ENCODE data around the gene CAND1.
"Not testable (repeated sequence)": the region's sequence is repeated elsewhere in the genome, so short reads cannot be mapped to it uniquely, and the experiment has no call there.

Gene CAND1

GRCh38 chr12:67339530-67339929 lies 70.4 kb downstream of the CAND1 start:
- peaks cover 34% of the 10 kb centered on the region for H3K9me3 Mint-ChIP-seq (ENCODE audit: low read depth)
- peaks cover 36% of the 10 kb centered on the region for H3K36me3 Mint-ChIP-seq
- no peak overlapping the region for H3K4me3 Mint-ChIP-seq
- H3K27ac Mint-ChIP-seq, result no peak overlapping the region
- H3K27me3 Mint-ChIP-seq, result no peaks in the 10 kb centered on the region
- H3K4me1 Mint-ChIP-seq (ENCODE audit: low read depth), result no peaks in the 10 kb centered on the region

DNA sequence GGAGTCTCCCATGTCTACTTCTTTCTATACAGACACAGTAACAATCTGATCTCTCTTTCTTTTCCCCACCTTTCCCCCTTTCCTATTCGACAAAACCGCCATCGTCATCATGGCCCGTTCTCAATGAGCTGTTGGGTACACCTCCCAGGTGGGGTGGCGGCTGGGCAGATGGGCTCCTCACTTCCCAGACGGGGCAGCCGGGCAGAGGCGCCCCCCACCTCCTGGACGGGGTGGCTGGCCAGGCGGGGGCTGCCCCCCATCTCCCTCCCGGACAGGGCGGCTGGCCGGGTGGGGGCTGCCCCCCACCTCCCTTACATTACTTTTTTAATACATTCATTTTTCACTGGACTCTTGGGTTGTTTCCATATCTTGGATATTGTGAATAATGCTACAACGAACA lies 71.9 kb downstream of the CAND1 start:
- not testable (repeated sequence) for H3K27ac Mint-ChIP-seq; H3K4me3 Mint-ChIP-seq; H3K27me3 Mint-ChIP-seq; H3K4me1 Mint-ChIP-seq (ENCODE audit: low read depth)
- H3K36me3 Mint-ChIP-seq, result peaks cover 33% of the 10 kb centered on the region
- H3K9me3 Mint-ChIP-seq (ENCODE audit: low read depth), result peaks cover 34% of the 10 kb centered on the region

- Mint-ChIP-seq H3K4me1 (ENCODE audit: low read depth) (no peaks in the 10 kb centered on the region), H3K36me3 (peaks cover 21% of the 10 kb centered on the region), H3K4me3 (no peak overlapping the region), H3K9me3 (ENCODE audit: low read depth) (peaks cover 13% of the 10 kb centered on the region), H3K27ac (no peak overlapping the region), H3K27me3 (no peaks in the 10 kb centered on the region)
Measured at GRCh38 chr12:67344979-67345710, 76.0 kb downstream of the CAND1 start.

- Mint-ChIP-seq H3K27ac (no peak overlapping the region), H3K4me3 (no peak overlapping the region), H3K36me3 (peaks cover 13% of the 10 kb centered on the region), H3K9me3 (ENCODE audit: low read depth) (peaks cover 7% of the 10 kb centered on the region), H3K27me3 (no peaks in the 10 kb centered on the region), H3K4me1 (ENCODE audit: low read depth) (peaks cover 3% of the 10 kb centered on the region)
Measured at GRCh38 chr12:67348683-67349082, 79.5 kb downstream of the CAND1 start.

DNA sequence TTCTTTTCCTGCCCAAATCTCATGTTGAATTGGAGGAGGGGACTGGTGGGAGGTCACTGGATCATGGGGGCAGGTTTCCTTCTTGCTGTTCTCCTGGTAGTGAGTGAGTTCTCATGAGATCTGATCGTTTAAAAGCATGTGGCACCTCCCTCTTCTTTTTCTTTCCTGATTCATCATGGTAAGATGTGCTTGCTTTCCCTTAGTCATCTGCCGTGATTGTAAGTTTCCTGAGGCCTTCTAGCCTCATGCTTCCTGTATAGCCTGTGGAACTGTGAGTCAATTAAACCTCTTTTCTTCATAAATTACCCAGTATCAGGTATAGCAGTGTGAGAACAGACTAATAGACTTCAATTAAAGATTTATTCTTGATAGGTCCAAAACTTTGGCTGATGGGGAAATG lies 83.5 kb downstream of the CAND1 start:
- H3K27ac Mint-ChIP-seq, result no peak overlapping the region
- no peaks in the 10 kb centered on the region for H3K9me3 Mint-ChIP-seq (ENCODE audit: low read depth)
- peaks cover 5% of the 10 kb centered on the region for H3K36me3 Mint-ChIP-seq

DNA sequence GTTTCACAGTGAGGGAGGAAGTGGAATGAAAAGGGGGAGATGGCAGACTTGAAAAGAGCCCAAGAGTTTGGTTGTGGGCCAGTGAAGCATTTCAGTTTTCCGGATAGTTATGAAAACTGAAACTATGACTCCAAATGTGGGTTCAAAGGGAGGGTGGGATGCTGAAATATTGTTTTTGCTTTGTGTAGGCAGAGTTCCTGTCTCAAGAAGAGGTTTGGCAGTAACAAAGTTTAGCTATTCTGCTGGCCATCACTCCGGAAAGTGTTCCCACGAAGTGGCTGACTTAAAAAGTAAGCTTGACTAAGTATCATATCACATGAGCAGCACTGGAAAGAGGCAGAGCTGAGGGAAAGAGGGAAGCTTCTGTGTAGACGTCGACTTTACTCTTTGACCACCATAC lies 85.2 kb downstream of the CAND1 start:
- Mint-ChIP-seq H3K4me1 (ENCODE audit: low read depth) (peaks cover 20% of the 10 kb centered on the region), H3K27ac (no peak overlapping the region), H3K27me3 (no peaks in the 10 kb centered on the region), H3K4me3 (no peak overlapping the region), H3K36me3 (no peaks in the 10 kb centered on the region), H3K9me3 (ENCODE audit: low read depth) (no peaks in the 10 kb centered on the region)

More for the DNA sequence above, 83.5 kb downstream of the CAND1 start:
- Mint-ChIP-seq H3K4me3 (no peak overlapping the region), H3K27me3 (no peaks in the 10 kb centered on the region), H3K4me1 (ENCODE audit: low read depth) (peaks cover 16% of the 10 kb centered on the region)

- Mint-ChIP-seq H3K9me3 (ENCODE audit: low read depth) (no peaks in the 10 kb centered on the region), H3K4me1 (ENCODE audit: low read depth) (peaks cover 20% of the 10 kb centered on the region), H3K4me3 (no peak overlapping the region)
Measured at GRCh38 chr12:67354966-67355365, 85.8 kb downstream of the CAND1 start.

GRCh38 chr12:67355428-67356379 lies 86.5 kb downstream of the CAND1 start:
- peaks cover 20% of the 10 kb centered on the region for H3K4me1 Mint-ChIP-seq (ENCODE audit: low read depth)
- no peaks in the 10 kb centered on the region for H3K9me3 Mint-ChIP-seq (ENCODE audit: low read depth)
- H3K4me3 Mint-ChIP-seq, result no peak overlapping the region
- H3K27ac Mint-ChIP-seq, result no peak overlapping the region
- H3K36me3 Mint-ChIP-seq, result no peaks in the 10 kb centered on the region
- no peaks in the 10 kb centered on the region for H3K27me3 Mint-ChIP-seq

More at GRCh38 chr12:67354966-67355365, 85.8 kb downstream of the CAND1 start:
- no peaks in the 10 kb centered on the region for H3K36me3 Mint-ChIP-seq
- H3K27me3 Mint-ChIP-seq, result no peaks in the 10 kb centered on the region
- H3K27ac Mint-ChIP-seq, result no peak overlapping the region

- H3K27ac Mint-ChIP-seq, result no peak overlapping the region
- peaks cover 20% of the 10 kb centered on the region for H3K4me1 Mint-ChIP-seq (ENCODE audit: low read depth)
- H3K36me3 Mint-ChIP-seq, result no peaks in the 10 kb centered on the region
- H3K9me3 Mint-ChIP-seq (ENCODE audit: low read depth), result no peaks in the 10 kb centered on the region
- H3K4me3 Mint-ChIP-seq, result no peak overlapping the region
- H3K27me3 Mint-ChIP-seq, result no peaks in the 10 kb centered on the region
Measured at GRCh38 chr12:67356380-67356774, 87.2 kb downstream of the CAND1 start.

- Mint-ChIP-seq H3K27ac (no peak overlapping the region), H3K9me3 (ENCODE audit: low read depth) (no peaks in the 10 kb centered on the region), H3K4me3 (no peak overlapping the region), H3K27me3 (no peaks in the 10 kb centered on the region), H3K36me3 (no peaks in the 10 kb centered on the region), H3K4me1 (ENCODE audit: low read depth) (peaks cover 20% of the 10 kb centered on the region)
Measured at GRCh38 chr12:67357376-67358125, 88.4 kb downstream of the CAND1 start.

- no peaks in the 10 kb centered on the region for H3K36me3 Mint-ChIP-seq
- no peaks in the 10 kb centered on the region for H3K27me3 Mint-ChIP-seq
- H3K4me3 Mint-ChIP-seq, result no peak overlapping the region
- peaks cover 17% of the 10 kb centered on the region for H3K4me1 Mint-ChIP-seq (ENCODE audit: low read depth)
- H3K27ac Mint-ChIP-seq, result no peak overlapping the region
- H3K9me3 Mint-ChIP-seq (ENCODE audit: low read depth), result no peaks in the 10 kb centered on the region
Measured at GRCh38 chr12:67358781-67359338, 89.7 kb downstream of the CAND1 start.

DNA sequence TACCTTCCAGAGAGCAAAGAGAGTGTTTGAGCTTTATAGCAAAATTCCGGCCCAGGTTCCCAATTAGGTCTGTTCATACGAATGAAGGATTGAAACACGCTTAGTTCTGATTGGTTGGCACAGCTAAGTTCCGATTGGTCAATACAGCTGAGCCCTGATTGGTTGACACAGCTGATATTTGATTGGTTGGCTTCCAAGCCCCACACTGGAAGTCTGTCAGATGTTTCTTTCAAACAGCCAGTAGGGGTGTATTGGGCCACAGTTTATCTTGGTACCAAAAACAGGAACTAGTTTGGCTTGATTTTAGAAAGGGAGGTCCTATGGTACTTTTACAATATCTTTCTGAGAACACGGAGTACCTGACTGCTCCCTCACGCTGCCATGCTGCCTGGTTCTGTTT lies 93.4 kb downstream of the CAND1 start:
- H3K36me3 Mint-ChIP-seq, result no peaks in the 10 kb centered on the region
- no peaks in the 10 kb centered on the region for H3K27me3 Mint-ChIP-seq
- H3K9me3 Mint-ChIP-seq (ENCODE audit: low read depth), result no peaks in the 10 kb centered on the region
- H3K4me1 Mint-ChIP-seq (ENCODE audit: low read depth), result peaks cover 4% of the 10 kb centered on the region
- H3K4me3 Mint-ChIP-seq, result no peak overlapping the region
- H3K27ac Mint-ChIP-seq, result no peak overlapping the region

GRCh38 chr12:67364228-67364627 lies 95.1 kb downstream of the CAND1 start:
- no peaks in the 10 kb centered on the region for H3K4me1 Mint-ChIP-seq (ENCODE audit: low read depth)

GRCh38 chr12:67365131-67365530 lies 96.0 kb downstream of the CAND1 start:
- H3K4me1 Mint-ChIP-seq (ENCODE audit: low read depth), result no peaks in the 10 kb centered on the region
- no peaks in the 10 kb centered on the region for H3K9me3 Mint-ChIP-seq (ENCODE audit: low read depth)

More at GRCh38 chr12:67364228-67364627, 95.1 kb downstream of the CAND1 start:
- H3K36me3 Mint-ChIP-seq, result no peaks in the 10 kb centered on the region
- H3K27ac Mint-ChIP-seq, result no peak overlapping the region
- H3K9me3 Mint-ChIP-seq (ENCODE audit: low read depth), result no peaks in the 10 kb centered on the region
- H3K4me3 Mint-ChIP-seq, result no peak overlapping the region
- no peaks in the 10 kb centered on the region for H3K27me3 Mint-ChIP-seq

More at GRCh38 chr12:67365131-67365530, 96.0 kb downstream of the CAND1 start:
- Mint-ChIP-seq H3K27me3 (no peaks in the 10 kb centered on the region), H3K27ac (no peak overlapping the region), H3K4me3 (no peak overlapping the region), H3K36me3 (no peaks in the 10 kb centered on the region)
